Thyroid gland (tissue), 4 donors: ENCODE measurements around the gene GAS7. TPM values are rescaled to one million over a fixed set of nuclear protein-coding genes. Genes with fewer than 3 reads are reported as not detected.
A peak's percentile ranks its signal among the peaks of the same experiment; 100 is the strongest.
"Not testable (repeated sequence)": the region's sequence is repeated elsewhere in the genome, so short reads cannot be mapped to it uniquely, and the experiment has no call there.

ENCODE experiments used
- DNase-seq, 2 donors: peaks; one replicate each; pipeline ENCODE4 v3.0.0-alpha.2; 2019
- H3K27ac ChIP-seq, 3 donors: fragments of 200-600 bp; sonication (generic); 1 replicate in 2 of 3; 2 replicates in 1 of 3; pipeline ENCODE4 v1.5.1; 2016 to 2019; ENCODE audit warnings: mild to moderate bottlenecking in 1 of 3, moderate library complexity in 1 of 3
- H3K27me3 ChIP-seq: fragments of 200-600 bp; sonication (generic); one replicate; pipeline ENCODE4 v1.5.1; 2019
- H3K36me3 ChIP-seq, 2 donors: fragments of 200-600 bp; sonication (generic); one replicate each; pipeline ENCODE4 v1.5.1; 2016 to 2019
- H3K4me1 ChIP-seq, 2 donors: fragments of 200-600 bp; sonication (generic); one replicate each; pipeline ENCODE4 v1.5.1; 2017 to 2019
- H3K4me3 ChIP-seq, 3 donors: fragments of 200-600 bp; sonication (generic); replicated peaks in 1 of 3; 1 replicate in 2 of 3; 2 replicates in 1 of 3; pipeline ENCODE4 v1.5.1; 2016; ENCODE audit warnings: mild to moderate bottlenecking in 1 of 3
- H3K9me3 ChIP-seq: fragments of 200-600 bp; sonication (generic); one replicate; pipeline ENCODE4 v1.5.1; 2017
- POLR2A ChIP-seq, 2 donors: fragments of 450-650 bp; IDR thresholded peaks; one replicate each; pipeline ENCODE4 v1.6.1; 2017; ENCODE audit warnings: antibody characterized with exemption in 2 of 2, mild to moderate bottlenecking in 2 of 2, moderate library complexity in 1 of 2
- WGBS, 2 donors: methylation state at CpG; one replicate each; pipeline ENCODE4 v1.1.5; 2017; 5-methylcytosine and 5-hydroxymethylcytosine counted together
- intact Hi-C: fragments of 100-400 bp; cut with DNase I; formaldehyde crosslinking; loops from one replicate; pipeline ENCODE4 v1.15.1; 2023
- total RNA-seq, 4 donors: library from RNA; depleted of rRNA; stranded (reverse); fragments of >200 nt; gene quantifications; one replicate each; pipeline ENCODE4 v1.2.3, GENCODE V29; 2016
- TF ChIP-seq, protein P1 (sequence below), 6 experiments: fragments of 200-600 bp in 3 of 6; fragments of 450-650 bp in 3 of 6; sonication (generic) in 3 of 6; IDR thresholded peaks; one replicate each; pipeline ENCODE4 v1.5.1; 2016 to 2019; ENCODE audit warnings: antibody characterized with exemption in 6 of 6, mild to moderate bottlenecking in 2 of 6, inconsistent platforms in 1 of 6, moderate library complexity in 1 of 6

Gene GAS7
- total RNA-seq, 4 donors from 2014 or later, result 7.5 to 30.3 (median 24.1) TPM

- Histone ChIP-seq H3K36me3 (no peaks in the 10 kb centered on the region), H3K9me3 (no peaks in the 10 kb centered on the region), H3K27ac (peak overlapping the region in 1 of 3 donors; percentile 30), H3K27me3 (no peaks in the 10 kb centered on the region), H3K4me1 (no peaks in the 10 kb centered on the region), H3K4me3 (no peak overlapping the region)
- 73 to 77% methylated on average over 13 of the region's 13 CpGs for WGBS, 2 donors
- DNase-seq, result no peak
- no peak for TF ChIP-seq POLR2A (IDR thresholded peaks at IDR 0.05)
- TF ChIP-seq, protein P1, sequence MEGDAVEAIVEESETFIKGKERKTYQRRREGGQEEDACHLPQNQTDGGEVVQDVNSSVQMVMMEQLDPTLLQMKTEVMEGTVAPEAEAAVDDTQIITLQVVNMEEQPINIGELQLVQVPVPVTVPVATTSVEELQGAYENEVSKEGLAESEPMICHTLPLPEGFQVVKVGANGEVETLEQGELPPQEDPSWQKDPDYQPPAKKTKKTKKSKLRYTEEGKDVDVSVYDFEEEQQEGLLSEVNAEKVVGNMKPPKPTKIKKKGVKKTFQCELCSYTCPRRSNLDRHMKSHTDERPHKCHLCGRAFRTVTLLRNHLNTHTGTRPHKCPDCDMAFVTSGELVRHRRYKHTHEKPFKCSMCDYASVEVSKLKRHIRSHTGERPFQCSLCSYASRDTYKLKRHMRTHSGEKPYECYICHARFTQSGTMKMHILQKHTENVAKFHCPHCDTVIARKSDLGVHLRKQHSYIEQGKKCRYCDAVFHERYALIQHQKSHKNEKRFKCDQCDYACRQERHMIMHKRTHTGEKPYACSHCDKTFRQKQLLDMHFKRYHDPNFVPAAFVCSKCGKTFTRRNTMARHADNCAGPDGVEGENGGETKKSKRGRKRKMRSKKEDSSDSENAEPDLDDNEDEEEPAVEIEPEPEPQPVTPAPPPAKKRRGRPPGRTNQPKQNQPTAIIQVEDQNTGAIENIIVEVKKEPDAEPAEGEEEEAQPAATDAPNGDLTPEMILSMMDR (IDR thresholded peaks at IDR 0.05), result no peak
- intact Hi-C loops, result no loop called here
Observed at GRCh38 chr17:10061111-10061845, 137.1 kb downstream of the GAS7 start.

DNA sequence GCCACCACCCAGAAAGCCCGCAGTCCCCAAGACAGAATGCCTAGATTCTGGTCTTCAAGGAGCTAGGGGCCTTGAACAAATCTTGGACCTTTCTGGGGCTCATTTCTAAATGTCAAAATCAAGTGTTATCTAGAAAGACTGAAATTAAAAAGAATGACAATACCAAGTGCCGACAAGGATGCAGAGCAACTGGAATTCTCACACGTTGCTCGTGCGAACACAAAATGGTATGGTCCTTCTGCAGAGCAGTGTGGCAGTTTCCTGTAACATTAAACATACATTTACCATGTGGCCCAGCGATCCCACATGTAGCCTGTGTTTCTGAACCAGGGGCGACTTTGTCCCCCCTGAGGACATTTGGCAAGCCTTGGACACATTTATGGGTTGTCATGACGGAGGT is 137.9 kb downstream of the GAS7 start:
- Histone ChIP-seq H3K27ac (no peak overlapping the region), H3K4me1 (no peaks in the 10 kb centered on the region), H3K36me3 (no peaks in the 10 kb centered on the region)

DNA sequence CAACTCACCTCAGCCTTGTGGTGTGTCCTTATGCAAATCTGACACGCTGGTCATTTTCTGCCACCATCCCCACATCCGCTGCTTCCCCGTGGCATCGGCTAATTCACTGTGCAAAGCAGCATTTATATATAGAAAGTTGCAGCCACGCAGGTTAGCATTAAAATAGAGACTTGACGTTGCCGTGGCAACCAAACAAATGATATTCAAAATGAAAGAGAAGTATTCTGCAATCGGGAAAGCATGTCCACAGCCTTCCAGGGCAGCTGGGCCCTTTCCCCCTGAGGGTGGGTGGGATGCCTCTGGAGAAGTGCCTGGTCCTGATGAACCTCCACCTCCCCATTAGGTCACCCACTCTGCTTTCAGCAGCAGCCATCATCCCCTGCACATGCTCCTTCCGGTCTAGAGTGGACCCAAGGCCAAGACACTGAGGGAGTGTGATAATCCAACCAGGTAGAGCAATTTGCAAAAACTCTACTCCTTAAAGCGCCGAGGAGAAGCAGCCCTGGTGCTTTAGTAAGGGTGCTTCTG is 138.7 kb downstream of the GAS7 start:
- Histone ChIP-seq H3K36me3 (no peaks in the 10 kb centered on the region), H3K27me3 (no peaks in the 10 kb centered on the region), H3K9me3 (no peaks in the 10 kb centered on the region), H3K4me3 (no peak overlapping the region), H3K27ac (no peak overlapping the region), H3K4me1 (no peaks in the 10 kb centered on the region)
- intact Hi-C loops, result no loop called here
- TF ChIP-seq, protein P1 (IDR thresholded peaks at IDR 0.05), result no peak
- TF ChIP-seq POLR2A (IDR thresholded peaks at IDR 0.05), result no peak
- WGBS, 2 donors, result 52 to 57% methylated on average over 11 of the region's 11 CpGs
- DNase-seq, result no peak

More for the DNA sequence above, 137.9 kb downstream of the GAS7 start:
- Histone ChIP-seq H3K9me3 (no peaks in the 10 kb centered on the region), H3K27me3 (no peaks in the 10 kb centered on the region), H3K4me3 (no peak overlapping the region)
- no peak for TF ChIP-seq POLR2A (IDR thresholded peaks at IDR 0.05)
- TF ChIP-seq, protein P1 (IDR thresholded peaks at IDR 0.05), result no peak
- intact Hi-C loops, result no loop called here
- WGBS, 2 donors, result 92 to 93% methylated on average over 8 of the region's 8 CpGs
- DNase-seq, result no peak

GRCh38 chr17:10058921-10059683 is 139.3 kb downstream of the GAS7 start:
- Histone ChIP-seq H3K9me3 (no peaks in the 10 kb centered on the region), H3K4me3 (no peak overlapping the region), H3K27me3 (no peaks in the 10 kb centered on the region), H3K36me3 (no peaks in the 10 kb centered on the region), H3K4me1 (no peaks in the 10 kb centered on the region), H3K27ac (no peak overlapping the region)
- DNase-seq, result no peak
- intact Hi-C loops, result no loop called here
- TF ChIP-seq POLR2A (IDR thresholded peaks at IDR 0.05), result no peak
- 91 to 93% methylated on average over 16 of the region's 16 CpGs for WGBS, 2 donors

- H3K27ac ChIP-seq, H3K4me1 ChIP-seq, H3K4me3 ChIP-seq, H3K36me3 ChIP-seq, DNase-seq, H3K27me3 ChIP-seq, intact Hi-C loops, H3K9me3 ChIP-seq: not testable (repeated sequence)
- WGBS, 2 donors, result 94 to 95% methylated on average over 13 to 16 of the region's 25 CpGs
Observed at GRCh38 chr17:10057466-10057865, 140.9 kb downstream of the GAS7 start.
